Osteoblast (primary cell): ENCODE results near the gene LHX3. TPM values are rescaled to one million over a fixed set of nuclear protein-coding genes. Genes with fewer than 3 reads are reported as not detected.
"Not testable (repeated sequence)": the region's sequence is repeated elsewhere in the genome, so short reads cannot be mapped to it uniquely, and the experiment has no call there.

Experiments used
- DNase-seq: peaks from one replicate; pipeline ENCODE4 v3.0.0; 2011; ENCODE audit warnings: low spot score, mixed read lengths; ENCODE audit not compliant: insufficient read length; ENCODE audit errors: missing footprints
- H2AFZ ChIP-seq: 2 replicates; pipeline ENCODE4 v1.6.0; 2011; ENCODE audit warnings: mild to moderate bottlenecking, low read length
- H3K27ac ChIP-seq: 2 replicates; pipeline ENCODE4 v1.5.1; 2011; ENCODE audit warnings: mild to moderate bottlenecking, low read depth, low read length, moderate library complexity
- H3K27me3 ChIP-seq: 2 replicates; pipeline ENCODE4 v1.6.0; 2012; ENCODE audit warnings: mild to moderate bottlenecking, control low read depth, inconsistent platforms, low read length, moderate library complexity; ENCODE audit not compliant: insufficient read depth
- H3K36me3 ChIP-seq: 2 replicates; pipeline ENCODE4 v1.5.1; 2011; ENCODE audit warnings: mild to moderate bottlenecking, low read length, control low read depth, moderate library complexity; ENCODE audit not compliant: insufficient read depth
- H3K4me1 ChIP-seq: 2 replicates; pipeline ENCODE4 v1.5.1; 2011; ENCODE audit warnings: mild to moderate bottlenecking, low read length, control low read depth, moderate library complexity; ENCODE audit not compliant: insufficient read depth
- H3K4me2 ChIP-seq: 2 replicates; pipeline ENCODE4 v1.6.0; 2011; ENCODE audit warnings: mild to moderate bottlenecking, low read length; ENCODE audit not compliant: insufficient read depth
- H3K4me3 ChIP-seq: fragments of 200-600 bp; sonication (generic); 3 replicates; pipeline ENCODE4 v1.5.1; 2012; ENCODE audit warnings: mild to moderate bottlenecking, low read length, inconsistent platforms; ENCODE audit not compliant: insufficient read depth
- H3K79me2 ChIP-seq: 2 replicates; pipeline ENCODE4 v1.6.0; 2012; ENCODE audit warnings: mild to moderate bottlenecking, low read length, control low read depth, inconsistent platforms; ENCODE audit not compliant: insufficient read depth
- H3K9me3 ChIP-seq: 2 replicates; pipeline ENCODE4 v1.5.1; 2011; ENCODE audit warnings: low read depth, low read length, control low read depth
- H4K20me1 ChIP-seq: 2 replicates; pipeline ENCODE4 v1.6.0; 2012; ENCODE audit warnings: mild to moderate bottlenecking, low read length, control low read depth; ENCODE audit not compliant: insufficient read depth
- CTCF ChIP-seq: IDR thresholded peaks from 2 replicates; pipeline ENCODE4 v1.5.1; 2011; ENCODE audit warnings: mild to moderate bottlenecking, low read depth, low read length, moderate library complexity; ENCODE audit errors: extremely low read depth
- total RNA-seq: library from RNA; depleted of rRNA; stranded (reverse); fragments of >200 nt; gene quantifications from 2 replicates; pipeline ENCODE4 v1.2.3, GENCODE V29; 2012

Gene LHX3
- total RNA-seq, 1 donor: not detected

DNA sequence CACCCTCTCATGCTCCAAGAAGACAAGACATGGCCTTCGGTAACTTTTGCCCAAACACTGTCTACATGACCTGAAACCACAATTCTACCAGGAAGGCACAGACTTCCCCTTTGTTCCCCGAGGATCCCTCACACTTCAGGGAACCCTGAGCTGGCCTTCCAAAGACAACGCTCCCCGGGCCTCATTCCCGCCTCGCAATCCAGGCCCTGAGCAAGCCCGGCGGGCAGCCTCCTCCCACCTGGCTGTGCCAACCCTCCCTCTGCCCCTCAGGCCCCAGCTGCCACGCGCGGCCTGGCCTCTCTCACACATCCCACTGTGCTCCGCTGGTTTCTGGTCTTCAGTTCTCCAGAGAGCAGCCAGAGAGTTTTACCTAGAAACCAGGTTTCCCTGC, 33.4 kb upstream of the LHX3 start:
- H3K79me2 ChIP-seq: peaks cover 33% of the 10 kb centered on the region
- no peak for TF ChIP-seq CTCF
- H3K27me3 ChIP-seq: no peaks in the 10 kb centered on the region
- H2AFZ ChIP-seq: no peak overlapping the region
- H3K27ac ChIP-seq: no peak overlapping the region
- peak; percentile 75 for DNase-seq
- H3K4me3 ChIP-seq: no peak overlapping the region
- no peak overlapping the region for H3K4me2 ChIP-seq
- peaks cover 44% of the 10 kb centered on the region for H4K20me1 ChIP-seq
- no peaks in the 10 kb centered on the region for H3K4me1 ChIP-seq
- no peaks in the 10 kb centered on the region for H3K36me3 ChIP-seq
- H3K9me3 ChIP-seq: no peaks in the 10 kb centered on the region

DNA sequence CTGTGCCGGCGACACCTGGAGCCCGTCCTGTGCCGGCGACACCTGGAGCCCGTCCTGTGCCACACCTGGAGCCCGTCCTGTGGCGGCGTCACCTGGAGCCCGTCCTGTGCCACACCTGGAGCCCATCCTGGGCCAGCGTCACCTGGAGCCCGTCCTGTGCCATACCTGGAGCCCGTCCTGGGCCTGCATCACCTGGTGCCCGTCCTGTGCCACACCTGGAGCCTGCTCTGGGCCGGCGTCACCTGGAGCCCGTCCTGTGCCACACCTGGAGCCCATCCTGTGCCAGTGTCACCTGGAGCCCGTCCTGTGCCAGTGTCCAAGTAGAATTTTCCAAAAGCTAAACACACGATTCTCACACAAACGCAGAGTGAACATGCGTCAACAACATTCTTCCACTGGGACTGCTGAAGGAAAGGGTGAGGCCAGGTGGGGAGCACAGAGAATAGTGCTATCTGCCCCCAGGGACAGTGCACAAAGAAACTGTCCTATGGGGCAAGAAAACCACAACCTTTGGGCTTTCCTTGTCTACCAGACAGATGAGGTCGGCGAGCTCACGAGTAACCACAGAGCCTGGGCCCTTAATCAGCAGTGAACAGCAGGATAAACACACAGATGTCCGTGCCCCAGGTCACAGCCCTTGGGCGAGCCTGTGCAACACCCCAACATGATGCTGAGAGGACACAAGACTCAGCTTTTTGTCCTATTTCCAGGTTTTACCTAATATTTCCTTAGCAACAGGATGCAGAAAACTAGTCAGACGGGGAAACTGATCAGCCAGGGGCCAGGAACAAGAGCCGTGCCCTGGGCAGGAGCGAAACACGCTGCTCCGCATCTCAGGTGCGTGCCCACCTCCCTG, 32.8 kb upstream of the LHX3 start:
- H3K27me3 ChIP-seq: no peaks in the 10 kb centered on the region
- no peaks in the 10 kb centered on the region for H3K36me3 ChIP-seq
- H3K27ac ChIP-seq: no peak overlapping the region
- no peaks in the 10 kb centered on the region for H3K9me3 ChIP-seq
- TF ChIP-seq CTCF: no peak
- DNase-seq: no peak
- no peaks in the 10 kb centered on the region for H3K4me1 ChIP-seq
- H2AFZ ChIP-seq: no peak overlapping the region
- no peak overlapping the region for H3K4me2 ChIP-seq
- H4K20me1 ChIP-seq: peaks cover 43% of the 10 kb centered on the region
- H3K4me3 ChIP-seq: no peak overlapping the region
- peaks cover 27% of the 10 kb centered on the region for H3K79me2 ChIP-seq

DNA sequence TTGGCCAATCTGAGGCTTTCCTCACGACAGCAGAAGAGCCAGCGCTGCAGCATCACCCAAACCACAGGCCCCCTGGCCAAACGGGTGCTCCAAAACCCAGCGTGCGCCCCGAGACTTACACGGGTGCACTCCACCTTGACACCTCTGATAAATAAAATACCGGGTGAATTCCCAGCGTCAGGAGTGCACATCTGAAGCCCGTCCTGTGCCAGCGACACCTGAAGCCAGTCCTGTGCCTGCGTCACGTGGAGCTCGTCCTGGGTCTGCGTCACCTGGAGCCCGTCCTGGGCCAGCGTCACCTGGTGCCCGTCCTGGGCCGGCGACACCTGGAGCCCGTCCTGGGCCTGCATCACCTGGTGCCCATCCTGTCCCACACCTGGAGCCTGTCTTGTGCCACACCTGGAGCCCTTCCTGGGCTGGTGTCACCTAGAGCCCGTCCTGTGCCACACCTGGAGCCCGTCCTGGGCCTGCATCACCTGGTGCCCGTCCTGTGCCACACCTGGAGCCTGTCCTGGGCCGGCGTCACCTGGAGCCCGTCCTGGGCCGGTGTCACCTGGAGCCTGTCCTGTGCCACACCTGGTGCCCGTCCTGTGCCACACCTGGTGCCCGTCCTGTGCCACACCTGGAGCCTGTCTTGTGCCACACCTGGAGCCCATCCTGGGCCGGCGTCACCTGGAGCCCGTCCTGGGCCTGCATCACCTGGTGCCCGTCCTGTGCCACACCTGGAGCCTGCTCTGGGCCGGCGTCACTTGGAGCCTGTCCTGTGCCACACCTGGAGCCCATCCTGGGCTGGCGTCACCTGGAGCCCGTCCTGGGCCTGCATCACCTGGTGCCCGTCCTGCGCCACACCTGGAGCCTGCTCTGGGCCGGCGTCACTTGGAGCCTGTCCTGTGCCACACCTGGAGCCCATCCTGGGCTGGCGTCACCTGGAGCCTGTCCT, 31.8 kb upstream of the LHX3 start:
- not testable (repeated sequence) for H3K36me3 ChIP-seq, H3K4me3 ChIP-seq, H2AFZ ChIP-seq, H3K4me2 ChIP-seq, DNase-seq, H3K27me3 ChIP-seq, H3K4me1 ChIP-seq, H3K27ac ChIP-seq, H3K9me3 ChIP-seq
- H3K79me2 ChIP-seq: peaks cover 21% of the 10 kb centered on the region
- peaks cover 36% of the 10 kb centered on the region for H4K20me1 ChIP-seq

DNA sequence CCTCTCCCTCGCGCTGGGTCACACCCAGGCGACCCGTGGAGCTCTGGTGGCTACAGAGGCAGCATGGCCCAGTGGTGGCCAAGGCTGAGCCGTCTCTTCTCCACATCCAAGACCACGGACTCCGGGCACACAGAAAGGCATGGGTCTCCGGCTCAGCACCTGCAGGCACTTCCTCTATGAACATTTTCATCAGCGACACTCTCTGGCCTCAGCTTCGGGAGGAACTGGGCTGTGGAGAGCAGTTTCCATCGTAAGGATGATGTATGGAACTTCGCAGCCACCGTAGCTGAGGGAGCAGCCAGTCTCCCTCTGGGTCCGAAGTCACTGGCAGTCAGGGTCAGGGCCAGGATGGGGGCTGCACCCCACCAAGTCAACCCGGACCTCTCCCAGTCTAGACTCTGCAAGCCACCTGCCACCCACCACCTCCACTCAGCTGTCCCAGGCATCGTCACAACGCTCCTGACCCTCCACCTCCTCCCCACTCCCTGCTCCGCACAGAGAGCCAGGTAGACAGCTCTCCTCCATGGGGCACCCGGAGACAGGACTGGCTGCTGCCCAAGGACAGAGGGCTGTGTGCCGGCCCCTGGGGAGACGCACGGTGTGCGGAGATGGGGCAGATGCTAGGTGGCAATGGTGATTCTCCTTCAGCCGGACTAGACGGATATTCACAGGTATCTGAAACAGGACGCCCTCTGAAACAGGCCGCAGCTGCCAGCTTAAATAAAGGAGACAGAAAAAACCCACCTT, 31.0 kb upstream of the LHX3 start:
- H3K36me3 ChIP-seq: no peaks in the 10 kb centered on the region
- no peaks in the 10 kb centered on the region for H3K27me3 ChIP-seq
- no peak overlapping the region for H2AFZ ChIP-seq
- no peaks in the 10 kb centered on the region for H3K4me1 ChIP-seq
- H3K4me3 ChIP-seq: no peak overlapping the region
- DNase-seq: peak; percentile 58
- no peaks in the 10 kb centered on the region for H3K9me3 ChIP-seq
- no peak overlapping the region for H3K4me2 ChIP-seq
- no peak for TF ChIP-seq CTCF
- peaks cover 13% of the 10 kb centered on the region for H3K79me2 ChIP-seq
- peaks cover 30% of the 10 kb centered on the region for H4K20me1 ChIP-seq
- H3K27ac ChIP-seq: no peak overlapping the region
